Activated CD8-positive, alpha-beta memory T cell treated with anti-CD3 and anti-CD28 coated beads, Interleukin-2, amount 10 ng/mL, durations not matched to agents 7 days and 5 days (primary cell): ENCODE data around the gene TBX10. TPM values are rescaled to one million over a fixed set of nuclear protein-coding genes. Genes with fewer than 3 reads are reported as not detected.

Source experiments
- ATAC-seq: fragments of 150-1000 bp; cut with Tn5 transposase; one replicate; pipeline ENCODE4 v1.10.0; 2021; ENCODE audit warnings: moderate library complexity
- CTCF ChIA-PET: fragments of 350-600 bp; sonication (Branson Sonifier 250); formaldehyde crosslinking; loops from one replicate; lab custom pipeline; 2021; ENCODE audit warnings: antibody characterized with exemption; lab: Charles Lee
- DNase-seq: peaks from one replicate; pipeline ENCODE4 v3.0.0-alpha.2; 2020
- H3K27ac Mint-ChIP-seq: one replicate; pipeline ENCODE4 v1.8.0; 2021; ENCODE audit warnings: mild to moderate bottlenecking, mixed read lengths
- H3K27me3 Mint-ChIP-seq: one replicate; pipeline ENCODE4 v1.8.0; 2021; ENCODE audit warnings: mixed read lengths
- H3K36me3 Mint-ChIP-seq: one replicate; pipeline ENCODE4 v1.8.0; 2021; ENCODE audit warnings: mild to moderate bottlenecking, mixed read lengths
- H3K4me1 Mint-ChIP-seq: one replicate; pipeline ENCODE4 v1.8.0; 2021; ENCODE audit warnings: mixed read lengths
- H3K4me3 Mint-ChIP-seq: one replicate; pipeline ENCODE4 v1.8.0; 2021; ENCODE audit warnings: mild to moderate bottlenecking, moderate library complexity, mixed read lengths
- H3K9me3 Mint-ChIP-seq: one replicate; pipeline ENCODE4 v1.8.0; 2022; ENCODE audit warnings: low read depth, mixed read lengths
- total RNA-seq, 2 experiments: library from RNA; stranded (reverse); gene quantifications; one replicate each; pipeline ENCODE4 v1.2.3, GENCODE V29; 2021

The TBX10 gene
- total RNA-seq, 2 experiments from 2014 or later, result not detected

DNA sequence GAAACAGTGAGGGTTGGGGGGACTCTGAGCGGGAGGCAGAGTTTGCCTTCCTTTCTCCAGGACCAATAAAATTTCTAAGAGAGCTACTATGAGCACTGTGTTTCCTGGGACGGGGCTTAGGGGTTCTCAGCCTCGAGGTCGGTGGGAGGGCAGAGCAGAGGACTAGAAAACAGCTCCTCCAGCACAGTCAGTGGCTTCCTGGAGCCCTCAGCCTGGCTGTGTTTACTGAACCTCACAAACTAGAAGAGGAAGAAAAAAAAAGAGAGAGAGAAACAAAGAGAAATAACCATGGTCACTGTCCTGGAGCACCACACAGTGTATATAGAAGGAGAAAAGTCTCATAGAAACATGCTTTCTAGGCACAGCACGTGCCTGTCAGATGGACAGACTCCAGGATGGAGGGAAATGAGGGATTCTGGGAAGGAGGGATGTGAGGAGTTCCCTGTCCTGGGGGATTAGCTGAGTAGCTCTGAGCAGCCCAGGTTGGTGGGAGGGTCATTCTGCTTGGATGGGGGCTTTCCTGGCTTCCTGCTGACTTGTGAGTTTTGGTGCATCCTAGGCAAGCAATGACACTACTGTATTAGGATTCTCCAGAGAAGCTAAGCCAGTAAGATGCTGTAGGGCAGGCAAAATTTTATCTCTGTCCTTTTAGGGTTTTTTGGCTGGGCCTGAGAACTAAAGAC, 52.9 kb downstream of the TBX10 start:
- CTCF ChIA-PET, result interaction anchor here (1.0 kb wide), 1 partner anchor 14 kb away, joined by 3 read pairs; no protein-coding TSS in a partner anchor
- Mint-ChIP-seq H3K9me3 (no peaks in the 10 kb centered on the region), H3K4me1 (peaks cover 38% of the 10 kb centered on the region), H3K27ac (no peak overlapping the region), H3K36me3 (peaks cover 31% of the 10 kb centered on the region), H3K27me3 (peaks cover 5% of the 10 kb centered on the region), H3K4me3 (no peak overlapping the region)
- DNase-seq (no peak), ATAC-seq (no peak)

DNA sequence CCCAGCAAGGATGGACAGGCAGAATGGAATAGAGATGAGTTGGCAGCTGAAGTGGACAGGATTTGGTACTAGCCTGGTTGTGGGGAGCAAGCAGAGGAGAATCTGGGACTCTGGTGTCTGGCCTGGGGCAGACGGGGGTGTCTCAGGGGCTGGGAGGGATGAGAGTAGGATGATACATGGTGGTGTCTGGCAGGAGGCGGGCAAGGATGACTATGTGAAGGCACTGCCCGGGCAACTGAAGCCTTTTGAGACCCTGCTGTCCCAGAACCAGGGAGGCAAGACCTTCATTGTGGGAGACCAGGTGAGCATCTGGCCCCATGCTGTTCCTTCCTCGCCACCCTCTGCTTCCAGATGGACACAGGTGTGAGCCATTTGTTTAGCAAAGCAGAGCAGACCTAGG, 53.7 kb downstream of the TBX10 start:
- DNase-seq (no peak), ATAC-seq (no peak)
- Mint-ChIP-seq H3K27me3 (peaks cover 13% of the 10 kb centered on the region), H3K4me1 (peaks cover 38% of the 10 kb centered on the region), H3K9me3 (no peaks in the 10 kb centered on the region), H3K36me3 (peaks cover 31% of the 10 kb centered on the region), H3K4me3 (no peak overlapping the region), H3K27ac (peak overlapping the region; percentile 39)
- CTCF ChIA-PET, result interaction anchor here (1.0 kb wide), 1 partner anchor 13 kb away, joined by 3 read pairs; no protein-coding TSS in a partner anchor

DNA sequence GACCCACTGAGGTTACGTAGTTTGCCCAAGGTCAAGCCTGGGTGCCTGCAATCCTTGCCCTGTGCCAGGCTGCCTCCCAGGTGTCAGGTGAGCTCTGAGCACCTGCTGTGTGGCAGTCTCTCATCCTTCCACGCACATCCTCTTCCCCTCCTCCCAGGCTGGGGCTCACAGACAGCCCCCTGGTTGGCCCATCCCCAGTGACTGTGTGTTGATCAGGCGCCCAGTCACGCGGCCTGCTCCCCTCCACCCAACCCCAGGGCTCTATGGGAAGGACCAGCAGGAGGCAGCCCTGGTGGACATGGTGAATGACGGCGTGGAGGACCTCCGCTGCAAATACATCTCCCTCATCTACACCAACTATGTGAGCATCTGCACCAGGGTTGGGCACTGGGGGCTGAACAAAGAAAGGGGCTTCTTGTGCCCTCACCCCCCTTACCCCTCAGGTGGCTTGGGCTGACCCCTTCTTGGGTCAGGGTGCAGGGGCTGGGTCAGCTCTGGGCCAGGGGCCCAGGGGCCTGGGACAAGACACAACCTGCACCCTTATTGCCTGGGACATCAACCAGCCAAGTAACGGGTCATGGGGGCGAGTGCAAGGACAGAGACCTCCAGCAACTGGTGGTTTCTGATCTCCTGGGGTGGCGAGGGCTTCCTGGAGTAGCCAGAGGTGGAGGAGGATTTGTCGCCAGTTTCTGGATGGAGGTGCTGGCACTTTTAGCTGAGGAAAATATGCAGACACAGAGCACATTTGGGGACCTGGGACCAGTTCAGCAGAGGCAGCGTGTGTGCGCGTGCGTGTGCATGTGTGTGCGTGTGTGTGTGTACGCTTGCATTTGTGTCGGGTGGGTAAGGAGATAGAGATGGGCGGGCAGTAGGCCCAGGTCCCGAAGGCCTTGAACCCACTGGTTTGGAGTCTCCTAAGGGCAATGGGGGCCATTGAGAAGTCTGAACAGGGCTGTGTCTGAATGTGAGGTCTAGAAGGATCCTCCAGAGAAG, 54.4 kb downstream of the TBX10 start:
- peak overlapping the region; percentile 70 for H3K4me3 Mint-ChIP-seq
- peaks cover 38% of the 10 kb centered on the region for H3K4me1 Mint-ChIP-seq
- H3K27me3 Mint-ChIP-seq, result peaks cover 19% of the 10 kb centered on the region

DNA sequence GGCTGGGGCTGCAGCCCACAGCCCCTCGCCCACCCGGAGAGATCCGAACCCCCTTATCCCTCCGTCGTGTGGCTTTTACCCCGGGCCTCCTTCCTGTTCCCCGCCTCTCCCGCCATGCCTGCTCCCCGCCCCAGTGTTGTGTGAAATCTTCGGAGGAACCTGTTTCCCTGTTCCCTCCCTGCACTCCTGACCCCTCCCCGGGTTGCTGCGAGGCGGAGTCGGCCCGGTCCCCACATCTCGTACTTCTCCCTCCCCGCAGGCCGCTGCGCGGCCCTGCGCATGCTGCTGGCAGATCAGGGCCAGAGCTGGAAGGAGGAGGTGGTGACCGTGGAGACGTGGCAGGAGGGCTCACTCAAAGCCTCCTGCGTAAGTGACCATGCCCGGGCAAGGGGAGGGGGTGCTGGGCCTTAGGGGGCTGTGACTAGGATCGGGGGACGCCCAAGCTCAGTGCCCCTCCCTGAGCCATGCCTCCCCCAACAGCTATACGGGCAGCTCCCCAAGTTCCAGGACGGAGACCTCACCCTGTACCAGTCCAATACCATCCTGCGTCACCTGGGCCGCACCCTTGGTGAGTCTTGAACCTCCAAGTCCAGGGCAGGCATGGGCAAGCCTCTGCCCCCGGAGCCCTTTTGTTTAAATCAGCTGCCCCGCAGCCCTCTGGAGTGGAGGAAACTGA, 55.2 kb downstream of the TBX10 start:
- CTCF ChIA-PET, result interaction anchor here (0.9 to 3.3 kb wide), 11 partner anchors 10 to 371 kb away, joined by 3 to 22 read pairs (median 4); partner anchors contain the start of gene NUDT8
- ATAC-seq (peak; percentile 34), DNase-seq (peak; percentile 58)
- Mint-ChIP-seq H3K9me3 (no peaks in the 10 kb centered on the region), H3K27me3 (peaks cover 27% of the 10 kb centered on the region), H3K4me3 (peak overlapping the region; percentile 70), H3K4me1 (peaks cover 45% of the 10 kb centered on the region), H3K27ac (peak overlapping the region; percentile 73), H3K36me3 (peaks cover 31% of the 10 kb centered on the region)

More for the DNA sequence above, 54.4 kb downstream of the TBX10 start:
- CTCF ChIA-PET, result interaction anchor here (0.9 to 3.3 kb wide), 6 partner anchors 12 to 207 kb away, joined by 3 to 22 read pairs (median 6); partner anchors contain the start of gene NUDT8
- no peaks in the 10 kb centered on the region for H3K9me3 Mint-ChIP-seq
- H3K36me3 Mint-ChIP-seq, result peaks cover 31% of the 10 kb centered on the region
- DNase-seq (no peak), ATAC-seq (no peak)
- peak overlapping the region; percentile 39 for H3K27ac Mint-ChIP-seq

DNA sequence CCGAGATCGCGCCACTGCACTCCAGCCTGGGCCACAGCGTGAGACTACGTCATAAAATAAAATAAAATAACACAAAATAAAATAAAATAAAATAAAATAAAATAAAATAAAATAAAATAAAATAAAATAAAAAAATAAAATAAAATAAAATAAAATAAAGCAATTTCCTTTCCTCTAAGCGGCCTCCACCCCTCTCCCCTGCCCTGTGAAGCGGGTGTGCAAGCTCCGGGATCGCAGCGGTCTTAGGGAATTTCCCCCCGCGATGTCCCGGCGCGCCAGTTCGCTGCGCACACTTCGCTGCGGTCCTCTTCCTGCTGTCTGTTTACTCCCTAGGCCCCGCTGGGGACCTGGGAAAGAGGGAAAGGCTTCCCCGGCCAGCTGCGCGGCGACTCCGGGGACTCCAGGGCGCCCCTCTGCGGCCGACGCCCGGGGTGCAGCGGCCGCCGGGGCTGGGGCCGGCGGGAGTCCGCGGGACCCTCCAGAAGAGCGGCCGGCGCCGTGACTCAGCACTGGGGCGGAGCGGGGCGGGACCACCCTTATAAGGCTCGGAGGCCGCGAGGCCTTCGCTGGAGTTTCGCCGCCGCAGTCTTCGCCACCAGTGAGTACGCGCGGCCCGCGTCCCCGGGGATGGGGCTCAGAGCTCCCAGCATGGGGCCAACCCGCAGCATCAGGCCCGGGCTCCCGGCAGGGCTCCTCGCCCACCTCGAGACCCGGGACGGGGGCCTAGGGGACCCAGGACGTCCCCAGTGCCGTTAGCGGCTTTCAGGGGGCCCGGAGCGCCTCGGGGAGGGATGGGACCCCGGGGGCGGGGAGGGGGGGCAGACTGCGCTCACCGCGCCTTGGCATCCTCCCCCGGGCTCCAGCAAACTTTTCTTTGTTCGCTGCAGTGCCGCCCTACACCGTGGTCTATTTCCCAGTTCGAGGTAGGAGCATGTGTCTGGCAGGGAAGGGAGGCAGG, 56.0 kb downstream of the TBX10 start, which contains the start of gene GSTP1:
Gene GSTP1 (plus strand): TSS at position 566 of the 958 bp plus-strand sequence. CDS start 32 bp downstream, at position 598.
- no peaks in the 10 kb centered on the region for H3K9me3 Mint-ChIP-seq
- peaks cover 49% of the 10 kb centered on the region for H3K4me1 Mint-ChIP-seq
- peak within 1 kb of the TSS; percentile 88 for H3K4me3 Mint-ChIP-seq
- DNase-seq (peak; percentile 87), ATAC-seq (peak; percentile 95)
- H3K36me3 Mint-ChIP-seq, result peaks cover 31% of the 10 kb centered on the region
- CTCF ChIA-PET, result interaction anchor here (0.6 to 3.3 kb wide), 15 partner anchors 10 to 372 kb away, joined by 3 to 22 read pairs (median 4); partner anchors contain the start of genes ACY3 and NUDT8
- H3K27ac Mint-ChIP-seq, result peak within 1 kb of the TSS; percentile 84
- H3K27me3 Mint-ChIP-seq, result peaks cover 31% of the 10 kb centered on the region

DNA sequence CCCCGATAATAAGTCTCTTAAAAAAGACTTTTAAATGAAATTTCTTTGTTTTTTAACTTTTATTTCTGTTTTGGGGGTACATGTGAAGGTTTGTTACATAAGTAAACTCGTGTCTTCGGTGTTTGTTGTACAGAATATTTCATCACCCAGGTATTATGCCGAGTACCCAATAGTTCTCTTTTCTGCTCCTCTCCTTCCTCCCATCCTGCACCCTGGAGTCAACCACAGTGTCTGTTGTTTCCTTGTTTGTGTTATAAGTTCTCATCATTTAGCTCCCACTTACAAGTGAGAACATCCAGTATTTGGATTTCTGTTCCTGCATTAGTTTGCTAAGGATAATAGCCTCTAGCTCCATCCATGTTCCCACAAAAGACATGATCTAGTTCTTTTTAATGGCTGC, 57.6 kb downstream of the TBX10 start:
- Mint-ChIP-seq H3K4me1 (peaks cover 47% of the 10 kb centered on the region), H3K9me3 (no peaks in the 10 kb centered on the region), H3K36me3 (peaks cover 23% of the 10 kb centered on the region), H3K4me3 (peak overlapping the region; percentile 88), H3K27me3 (peaks cover 31% of the 10 kb centered on the region), H3K27ac (no peak overlapping the region)
- CTCF ChIA-PET, result interaction anchor here (1.1 to 3.3 kb wide), 6 partner anchors 8 to 68 kb away, joined by 3 to 22 read pairs (median 14); partner anchors contain the start of genes ACY3 and NUDT8
- ATAC-seq, result no peak
- no peak for DNase-seq

DNA sequence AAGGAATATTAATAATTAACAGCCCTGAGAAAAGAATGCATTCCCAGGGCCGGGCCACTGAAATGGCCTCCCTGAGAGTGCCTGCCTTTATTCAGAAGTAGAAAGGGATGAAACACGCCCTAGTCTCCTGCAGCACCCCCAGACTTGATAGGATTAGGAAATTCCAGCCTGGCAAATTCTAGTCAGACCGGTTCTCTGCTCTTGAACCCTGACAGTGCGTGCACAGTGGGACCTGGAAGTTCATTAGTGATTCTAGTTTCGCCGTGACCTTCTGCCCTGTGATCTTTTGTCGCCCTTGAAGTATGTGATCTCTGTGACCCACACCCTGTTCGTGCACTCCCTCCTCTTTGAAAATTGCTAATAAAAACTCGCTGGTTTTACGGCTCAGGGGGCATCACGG, 58.1 kb downstream of the TBX10 start:
- Mint-ChIP-seq H3K4me3 (no peak overlapping the region), H3K9me3 (no peaks in the 10 kb centered on the region), H3K36me3 (peaks cover 17% of the 10 kb centered on the region), H3K27me3 (peaks cover 31% of the 10 kb centered on the region), H3K27ac (no peak overlapping the region), H3K4me1 (peaks cover 42% of the 10 kb centered on the region)
- DNase-seq, result no peak
- CTCF ChIA-PET, result interaction anchor here (0.8 to 2.9 kb wide), 4 partner anchors 8 to 16 kb away, joined by 3 to 18 read pairs (median 6); no protein-coding TSS in a partner anchor
- ATAC-seq, result no peak

Other genes starting within 250 kb of the TBX10 start
- 10 to 100 TPM; 49.6 to 80.5 TPM for gene RAD9A, start 247.8 kb downstream of the TBX10 start, total RNA-seq
- 100 to 1,000 TPM; 309 to 360 TPM for gene PPP1CA, start 237.9 kb downstream of the TBX10 start, total RNA-seq
- 100 to 1,000 TPM; 278 to 312 TPM for gene TBC1D10C, start 235.7 kb downstream of the TBX10 start, total RNA-seq
- 1 to 10 TPM; 1.3 TPM for gene CARNS1, start 224.1 kb downstream of the TBX10 start, total RNA-seq
- 10 to 100 TPM; 63.3 to 65.0 TPM for gene RPS6KB2, start 211.3 kb downstream of the TBX10 start, total RNA-seq
- gene PTPRCAP, start 202.1 kb downstream of the TBX10 start, total RNA-seq, result 100 to 1,000 TPM; 390 to 424 TPM
- 10 to 100 TPM; 61.0 to 62.6 TPM for gene CORO1B, start 196.3 kb downstream of the TBX10 start, total RNA-seq
- gene GPR152, start 187.0 kb downstream of the TBX10 start, total RNA-seq, result not detected
- gene CABP4, start 184.4 kb downstream of the TBX10 start, total RNA-seq, result 1 to 10 TPM in 1 of 2 experiments, under 1 TPM in 1; 0.96 to 3.4 TPM
- gene TMEM134, start 170.5 kb downstream of the TBX10 start, total RNA-seq, result 10 to 100 TPM; 32.8 to 41.9 TPM
- gene AIP, start 156.7 kb downstream of the TBX10 start, total RNA-seq, result 100 to 1,000 TPM; 168 to 178 TPM
- 100 to 1,000 TPM; 124 to 133 TPM for gene PITPNM1, start 134.4 kb downstream of the TBX10 start, total RNA-seq
- 100 to 1,000 TPM in 1 of 2 experiments, 10 to 100 TPM in 1; 95.2 to 104 TPM for gene CDK2AP2, start 131.6 kb downstream of the TBX10 start, total RNA-seq
- gene CABP2, start 116.3 kb downstream of the TBX10 start, total RNA-seq, result not detected
- 100 to 1,000 TPM; 339 to 406 TPM for gene GSTP1, start 56.0 kb downstream of the TBX10 start, total RNA-seq
- gene NDUFV1, start 32.8 kb downstream of the TBX10 start, total RNA-seq, result 100 to 1,000 TPM; 239 to 252 TPM
- gene NUDT8, start 9.8 kb downstream of the TBX10 start, total RNA-seq, result 10 to 100 TPM; 15.3 to 16.7 TPM
- under 1 TPM; 0.53 to 0.75 TPM for gene ACY3, start 11.0 kb upstream of the TBX10 start, total RNA-seq
- not detected for gene ALDH3B2, start 34.9 kb upstream of the TBX10 start, total RNA-seq